ENCODE measurements around the gene XIRP2. TPM values are rescaled to one million over a fixed set of nuclear protein-coding genes. Genes with fewer than 3 reads are reported as not detected.

XIRP2 gene
- polyA plus RNA-seq, 1 experiment = 0.43 TPM

DNA sequence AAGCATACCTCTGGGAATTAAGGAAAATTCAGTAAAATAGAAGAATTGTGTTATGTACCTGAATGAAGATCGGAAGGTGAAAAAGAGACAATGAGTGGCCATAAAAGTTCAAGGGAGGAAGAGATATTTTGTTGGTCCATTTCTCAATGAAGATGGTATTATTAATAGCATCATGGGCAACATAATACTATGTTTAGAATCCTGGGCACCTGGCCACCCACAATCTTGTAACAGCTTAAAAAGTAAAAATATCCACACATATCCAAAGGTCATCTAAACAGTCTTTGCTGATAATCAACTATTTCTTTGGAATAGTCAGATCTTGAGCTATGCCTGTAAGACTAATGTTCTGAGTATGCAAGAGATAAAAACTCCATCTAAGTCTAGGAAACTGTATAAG, 73.7 kb downstream of the XIRP2 start:
- TF ChIP-seq, protein P1, sequence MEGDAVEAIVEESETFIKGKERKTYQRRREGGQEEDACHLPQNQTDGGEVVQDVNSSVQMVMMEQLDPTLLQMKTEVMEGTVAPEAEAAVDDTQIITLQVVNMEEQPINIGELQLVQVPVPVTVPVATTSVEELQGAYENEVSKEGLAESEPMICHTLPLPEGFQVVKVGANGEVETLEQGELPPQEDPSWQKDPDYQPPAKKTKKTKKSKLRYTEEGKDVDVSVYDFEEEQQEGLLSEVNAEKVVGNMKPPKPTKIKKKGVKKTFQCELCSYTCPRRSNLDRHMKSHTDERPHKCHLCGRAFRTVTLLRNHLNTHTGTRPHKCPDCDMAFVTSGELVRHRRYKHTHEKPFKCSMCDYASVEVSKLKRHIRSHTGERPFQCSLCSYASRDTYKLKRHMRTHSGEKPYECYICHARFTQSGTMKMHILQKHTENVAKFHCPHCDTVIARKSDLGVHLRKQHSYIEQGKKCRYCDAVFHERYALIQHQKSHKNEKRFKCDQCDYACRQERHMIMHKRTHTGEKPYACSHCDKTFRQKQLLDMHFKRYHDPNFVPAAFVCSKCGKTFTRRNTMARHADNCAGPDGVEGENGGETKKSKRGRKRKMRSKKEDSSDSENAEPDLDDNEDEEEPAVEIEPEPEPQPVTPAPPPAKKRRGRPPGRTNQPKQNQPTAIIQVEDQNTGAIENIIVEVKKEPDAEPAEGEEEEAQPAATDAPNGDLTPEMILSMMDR (IDR thresholded peaks at IDR 0.05; ENCODE audit: low read depth, low read length) = no peak
- POLR2A ChIA-PET = no interaction called here
- Histone ChIP-seq H3K27ac (ENCODE audit: low read depth, low read length) (no peak overlapping the region), H3K9me3 (ENCODE audit: control insufficient read depth, insufficient read depth, low read length) (no peaks in the 10 kb centered on the region), H3K4me3 (ENCODE audit: low read depth, low read length) (no peak overlapping the region), H3K27me3 (ENCODE audit: control insufficient read depth, insufficient read depth, low read length) (no peaks in the 10 kb centered on the region)
- no peak for DNase-seq (ENCODE audit: low read depth, low spot score)
- CTCF ChIA-PET = interaction anchor here (0.6 kb wide), 1 partner anchor 10 kb away, joined by 3 read pairs; no protein-coding TSS in a partner anchor

DNA sequence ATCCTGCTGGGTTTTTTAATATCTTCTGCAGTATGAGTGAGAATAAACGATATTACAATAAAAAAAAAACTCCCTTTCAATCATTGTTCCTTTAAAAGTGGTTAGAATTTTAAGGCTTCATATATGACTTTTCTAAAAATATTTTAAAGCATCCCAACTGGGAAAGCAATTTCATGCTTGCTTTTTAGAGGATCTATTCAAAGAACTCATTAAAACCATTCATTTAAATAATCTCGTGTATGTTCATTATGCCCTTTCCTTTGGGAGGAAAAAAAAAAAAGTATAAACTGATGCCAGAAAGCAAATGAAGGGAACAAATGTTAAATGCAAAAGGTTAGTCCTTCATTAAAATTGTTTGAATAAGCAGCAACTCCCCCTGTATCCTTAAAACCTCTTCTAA, 81.2 kb downstream of the XIRP2 start:
- TF ChIP-seq, protein P1 (IDR thresholded peaks at IDR 0.05; ENCODE audit: low read depth, low read length) = no peak
- H3K27me3 ChIP-seq (ENCODE audit: control insufficient read depth, insufficient read depth, low read length) = no peaks in the 10 kb centered on the region
- CTCF ChIA-PET = no interaction called here
- POLR2A ChIA-PET = no interaction called here
- no peaks in the 10 kb centered on the region for H3K9me3 ChIP-seq (ENCODE audit: control insufficient read depth, insufficient read depth, low read length)
- H3K4me3 ChIP-seq (ENCODE audit: low read depth, low read length) = no peak overlapping the region
- no peak overlapping the region for H3K27ac ChIP-seq (ENCODE audit: low read depth, low read length)
- no peak for DNase-seq (ENCODE audit: low read depth, low spot score)

DNA sequence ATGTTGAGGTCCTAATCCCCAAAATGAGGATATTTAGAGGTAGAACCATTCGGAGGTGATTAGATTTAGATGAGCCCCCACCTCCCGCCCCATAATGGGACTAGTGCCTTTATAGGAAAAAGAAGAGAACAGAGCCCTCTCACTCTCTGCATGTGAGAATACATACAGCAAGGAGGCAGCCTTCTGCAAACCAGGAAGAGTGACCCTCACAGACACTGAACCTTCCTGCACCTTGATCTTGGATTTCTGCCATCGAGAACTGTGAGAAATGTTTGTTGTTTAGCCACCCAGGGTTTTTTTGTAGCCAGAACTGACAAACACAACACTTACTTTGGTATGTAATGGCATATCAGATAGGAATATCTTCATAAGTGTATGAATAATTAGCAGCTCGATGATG, 83.7 kb downstream of the XIRP2 start:
- Histone ChIP-seq H3K4me3 (ENCODE audit: low read depth, low read length) (no peak overlapping the region), H3K27me3 (ENCODE audit: control insufficient read depth, insufficient read depth, low read length) (no peaks in the 10 kb centered on the region), H3K27ac (ENCODE audit: low read depth, low read length) (no peak overlapping the region), H3K9me3 (ENCODE audit: control insufficient read depth, insufficient read depth, low read length) (no peaks in the 10 kb centered on the region)
- CTCF ChIA-PET = interaction anchor here (1.4 kb wide), 1 partner anchor 10 kb away, joined by 3 read pairs; no protein-coding TSS in a partner anchor
- POLR2A ChIA-PET = no interaction called here
- TF ChIP-seq, protein P1 (IDR thresholded peaks at IDR 0.05; ENCODE audit: low read depth, low read length) = no peak
- DNase-seq (ENCODE audit: low read depth, low spot score) = no peak

DNA sequence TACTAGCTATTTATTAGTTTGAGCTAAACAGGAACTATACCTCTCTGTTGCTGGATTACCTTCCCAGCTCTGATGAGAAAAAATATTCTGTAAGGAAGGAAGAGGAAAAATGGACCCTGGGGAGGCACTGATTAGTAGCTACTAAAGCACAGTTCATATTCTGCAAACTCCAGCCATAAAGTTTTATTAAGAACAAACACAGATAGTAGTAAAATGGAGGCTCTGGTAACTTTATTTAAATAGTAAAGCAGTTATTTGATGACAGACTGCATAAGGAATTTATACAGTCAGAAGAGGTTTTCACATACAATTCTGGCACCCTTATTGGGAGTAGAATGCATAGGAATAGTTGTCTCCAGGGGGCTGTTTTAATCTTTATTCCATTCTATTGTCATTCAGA, 84.1 kb downstream of the XIRP2 start:
- Histone ChIP-seq H3K9me3 (ENCODE audit: control insufficient read depth, insufficient read depth, low read length) (no peaks in the 10 kb centered on the region), H3K4me3 (ENCODE audit: low read depth, low read length) (no peak overlapping the region), H3K27ac (ENCODE audit: low read depth, low read length) (no peak overlapping the region), H3K27me3 (ENCODE audit: control insufficient read depth, insufficient read depth, low read length) (no peaks in the 10 kb centered on the region)
- TF ChIP-seq, protein P1 (IDR thresholded peaks at IDR 0.05; ENCODE audit: low read depth, low read length) = no peak
- ChIA-PET POLR2A (no interaction called here), CTCF (interaction anchor here (1.4 kb wide), 1 partner anchor 10 kb away, joined by 3 read pairs; no protein-coding TSS in a partner anchor)
- no peak for DNase-seq (ENCODE audit: low read depth, low spot score)

DNA sequence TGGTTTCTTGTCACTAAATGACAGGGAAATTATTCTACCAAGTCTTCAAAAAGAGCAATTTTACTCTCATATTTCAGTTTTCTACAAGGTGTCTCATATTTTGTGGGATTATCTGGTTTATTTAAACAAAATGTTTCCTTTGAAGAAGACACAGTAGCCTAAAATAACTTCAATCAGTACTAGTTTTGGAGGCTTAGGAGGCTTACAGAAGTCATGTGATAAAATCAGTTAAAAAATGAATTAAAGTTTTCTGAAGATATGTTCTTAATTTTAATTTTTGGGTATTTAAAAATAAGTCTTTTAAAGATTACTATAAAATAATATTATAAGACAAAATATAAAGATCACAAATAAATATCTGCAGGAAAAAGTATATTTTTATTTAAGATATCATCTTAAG, 95.9 kb downstream of the XIRP2 start:
- Histone ChIP-seq H3K27me3 (ENCODE audit: control insufficient read depth, insufficient read depth, low read length) (no peaks in the 10 kb centered on the region), H3K4me3 (ENCODE audit: low read depth, low read length) (no peak overlapping the region), H3K27ac (ENCODE audit: low read depth, low read length) (no peak overlapping the region), H3K9me3 (ENCODE audit: control insufficient read depth, insufficient read depth, low read length) (no peaks in the 10 kb centered on the region; the same call in 1 of the 2 replicates)
- ChIA-PET POLR2A (no interaction called here), CTCF (no interaction called here)
- TF ChIP-seq, protein P1 (IDR thresholded peaks at IDR 0.05; ENCODE audit: low read depth, low read length) = no peak
- no peak for DNase-seq (ENCODE audit: low read depth, low spot score)
